ENCODE measurements around the gene PCSK1N. TPM values are rescaled to one million over a fixed set of nuclear protein-coding genes. Genes with fewer than 3 reads are reported as not detected.

The PCSK1N gene
- total and polyA plus RNA-seq, 2 experiments from 2014 or later = 39.0 to 97.0 TPM

- H3K27me3 ChIP-seq = peaks cover 27% of the 10 kb centered on the region
- H3K4me3 ChIP-seq = no peak overlapping the region
- 86% methylated on average over 24 of the region's 24 CpGs for WGBS (ENCODE audit: low lambda C conversion rate, missing lambda C conversion rate)
- no peaks in the 10 kb centered on the region for H3K79me2 ChIP-seq
- TF ChIP-seq EZH2phosphoT487 (IDR thresholded peaks at IDR 0.05; ENCODE audit: low read depth, severe bottlenecking, unreplicated experiment) = no peak
- TF ChIP-seq CTCF (IDR thresholded peaks at IDR 0.05; ENCODE audit: poor library complexity) = no peak
- no peak for TF ChIP-seq EZH2 (IDR thresholded peaks at IDR 0.05; ENCODE audit: borderline replicate concordance)
- no peaks in the 10 kb centered on the region for H3K9me3 ChIP-seq (ENCODE audit: low read depth)
- H4K20me1 ChIP-seq (ENCODE audit: insufficient read depth, poor library complexity, severe bottlenecking) = no peaks in the 10 kb centered on the region
- no peak overlapping the region for H2AFZ ChIP-seq
- no peaks in the 10 kb centered on the region for H3K9me2 ChIP-seq (replicated peaks; ENCODE audit: insufficient read depth)
- H3K4me2 ChIP-seq = no peak overlapping the region
- no peak overlapping the region for H3K27ac ChIP-seq
- H3K36me3 ChIP-seq (replicated peaks; ENCODE audit: insufficient read depth, low read depth) = no peaks in the 10 kb centered on the region
- H3K4me1 ChIP-seq (ENCODE audit: insufficient read depth) = no peaks in the 10 kb centered on the region
- no peak for DNase-seq (ENCODE audit: low spot score)
Measured at GRCh38 chrX:48829016-48829735, 6.2 kb downstream of the PCSK1N start.

DNA sequence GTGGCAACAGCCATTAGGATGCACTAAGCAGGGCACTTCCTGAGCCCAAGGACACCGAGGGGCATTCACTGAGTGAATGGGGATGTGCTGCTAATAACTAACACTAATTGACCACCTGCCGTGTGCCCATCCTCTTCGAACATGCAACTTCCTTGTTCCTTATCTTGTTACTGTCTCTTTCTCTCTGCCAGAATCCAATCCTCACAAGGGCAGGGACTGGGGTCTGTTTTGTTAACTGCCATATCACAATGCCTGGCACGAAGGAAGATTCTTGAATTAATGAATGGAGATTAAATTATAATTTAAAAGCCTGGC, 7.8 kb downstream of the PCSK1N start:
- Histone ChIP-seq H3K36me3 (replicated peaks; ENCODE audit: insufficient read depth, low read depth) (no peaks in the 10 kb centered on the region), H3K27ac (no peak overlapping the region), H3K27me3 (peaks cover 12% of the 10 kb centered on the region), H3K9me2 (replicated peaks; ENCODE audit: insufficient read depth) (no peaks in the 10 kb centered on the region), H2AFZ (no peak overlapping the region), H3K79me2 (no peaks in the 10 kb centered on the region), H3K9me3 (ENCODE audit: low read depth) (no peaks in the 10 kb centered on the region), H4K20me1 (ENCODE audit: insufficient read depth, poor library complexity, severe bottlenecking) (no peaks in the 10 kb centered on the region), H3K4me1 (ENCODE audit: insufficient read depth) (no peaks in the 10 kb centered on the region), H3K4me3 (no peak overlapping the region), H3K4me2 (no peak overlapping the region)
- no peak for DNase-seq (ENCODE audit: low spot score)
- 69% methylated on average over 4 of the region's 4 CpGs for WGBS (ENCODE audit: low lambda C conversion rate, missing lambda C conversion rate)
- TF ChIP-seq EZH2phosphoT487 (IDR thresholded peaks at IDR 0.05; ENCODE audit: low read depth, severe bottlenecking, unreplicated experiment) = no peak
- TF ChIP-seq EZH2 (IDR thresholded peaks at IDR 0.05; ENCODE audit: borderline replicate concordance) = no peak
- no peak for TF ChIP-seq CTCF (IDR thresholded peaks at IDR 0.05; ENCODE audit: poor library complexity)

- WGBS (ENCODE audit: low lambda C conversion rate, missing lambda C conversion rate) = 87% methylated on average over 42 of the region's 73 CpGs
- Histone ChIP-seq H2AFZ (no peak overlapping the region), H3K27me3 (peaks cover 8% of the 10 kb centered on the region), H3K4me3 (no peak overlapping the region), H3K79me2 (no peaks in the 10 kb centered on the region), H3K4me2 (no peak overlapping the region), H4K20me1 (ENCODE audit: insufficient read depth, poor library complexity, severe bottlenecking) (no peaks in the 10 kb centered on the region), H3K4me1 (ENCODE audit: insufficient read depth) (no peaks in the 10 kb centered on the region), H3K27ac (no peak overlapping the region), H3K9me3 (ENCODE audit: low read depth) (no peaks in the 10 kb centered on the region), H3K9me2 (replicated peaks; ENCODE audit: insufficient read depth) (no peaks in the 10 kb centered on the region), H3K36me3 (replicated peaks; ENCODE audit: insufficient read depth, low read depth) (no peaks in the 10 kb centered on the region)
- no peak for DNase-seq (ENCODE audit: low spot score)
- TF ChIP-seq CTCF (IDR thresholded peaks at IDR 0.05; ENCODE audit: poor library complexity) (no peak), EZH2 (IDR thresholded peaks at IDR 0.05; ENCODE audit: borderline replicate concordance) (no peak), EZH2phosphoT487 (IDR thresholded peaks at IDR 0.05; ENCODE audit: low read depth, severe bottlenecking, unreplicated experiment) (no peak)
Measured at GRCh38 chrX:48826876-48827653, 8.3 kb downstream of the PCSK1N start.

Data from hepatocyte (in vitro differentiated cells).